GM18526 (cell line): Measurements from ENCODE around the gene DDX46.

ENCODE experiments used
- POLR2A ChIP-seq: IDR thresholded peaks from 3 replicates; pipeline ENCODE4 v1.6.1; 2011; ENCODE audit not compliant: insufficient read length; ENCODE audit errors: extremely low read depth

Gene DDX46

GRCh38 chr5:134758504-134759341 lies at the start of gene DDX46:
DDX46 (plus strand) TSS chr5:134758779; CDS start chr5:134758939, 160 bp downstream.
- peak; percentile 88 for TF ChIP-seq POLR2A

- TF ChIP-seq POLR2A, result no peak
Observed at GRCh38 chr5:134714120-134714519, 44.5 kb upstream of the DDX46 start.

GRCh38 chr5:134714541-134714940 lies 44.0 kb upstream of the DDX46 start:
- TF ChIP-seq POLR2A, result no peak

- TF ChIP-seq POLR2A, result no peak
Observed at GRCh38 chr5:134724872-134725271, 33.7 kb upstream of the DDX46 start.

GRCh38 chr5:134732819-134733218 lies 25.8 kb upstream of the DDX46 start:
- TF ChIP-seq POLR2A, result no peak

GRCh38 chr5:134735243-134735642 lies 23.3 kb upstream of the DDX46 start:
- TF ChIP-seq POLR2A, result no peak

GRCh38 chr5:134736173-134736812 lies 22.3 kb upstream of the DDX46 start:
- TF ChIP-seq POLR2A, result no peak

- peak; percentile 83 for TF ChIP-seq POLR2A
Observed at GRCh38 chr5:134738133-134738962, 20.2 kb upstream of the DDX46 start, which contains the start of gene CAMLG. CAMLG (plus strand) TSS chr5:134738548; CDS start chr5:134738621, 73 bp downstream.

GRCh38 chr5:134738963-134739661 lies 19.5 kb upstream of the DDX46 start:
- no peak for TF ChIP-seq POLR2A

GRCh38 chr5:134741052-134741451 lies 17.5 kb upstream of the DDX46 start:
- no peak for TF ChIP-seq POLR2A

GRCh38 chr5:134742134-134742533 lies 16.4 kb upstream of the DDX46 start:
- TF ChIP-seq POLR2A, result no peak

- TF ChIP-seq POLR2A, result no peak
Observed at GRCh38 chr5:134749415-134749814, 9.2 kb upstream of the DDX46 start.

- no peak for TF ChIP-seq POLR2A
Observed at GRCh38 chr5:134758176-134758503, 439 bp upstream of the DDX46 start.

- TF ChIP-seq POLR2A, result no peak
Observed at GRCh38 chr5:134769206-134769605, 10.6 kb downstream of the DDX46 start.

GRCh38 chr5:134772461-134773125 lies 14.0 kb downstream of the DDX46 start:
- TF ChIP-seq POLR2A, result no peak

GRCh38 chr5:134777366-134777765 lies 18.8 kb downstream of the DDX46 start:
- TF ChIP-seq POLR2A, result no peak
